Measurements from ENCODE around the gene PFN3. TPM values are rescaled to one million over a fixed set of nuclear protein-coding genes. Genes with fewer than 3 reads are reported as not detected.

Gene PFN3
- total RNA-seq, 2 experiments from 2014 or later = not detected

- H3K27me3 Mint-ChIP-seq = no peaks in the 10 kb centered on the region
- no peak overlapping the region for H3K4me3 Mint-ChIP-seq
- TF ChIP-seq, protein P1, sequence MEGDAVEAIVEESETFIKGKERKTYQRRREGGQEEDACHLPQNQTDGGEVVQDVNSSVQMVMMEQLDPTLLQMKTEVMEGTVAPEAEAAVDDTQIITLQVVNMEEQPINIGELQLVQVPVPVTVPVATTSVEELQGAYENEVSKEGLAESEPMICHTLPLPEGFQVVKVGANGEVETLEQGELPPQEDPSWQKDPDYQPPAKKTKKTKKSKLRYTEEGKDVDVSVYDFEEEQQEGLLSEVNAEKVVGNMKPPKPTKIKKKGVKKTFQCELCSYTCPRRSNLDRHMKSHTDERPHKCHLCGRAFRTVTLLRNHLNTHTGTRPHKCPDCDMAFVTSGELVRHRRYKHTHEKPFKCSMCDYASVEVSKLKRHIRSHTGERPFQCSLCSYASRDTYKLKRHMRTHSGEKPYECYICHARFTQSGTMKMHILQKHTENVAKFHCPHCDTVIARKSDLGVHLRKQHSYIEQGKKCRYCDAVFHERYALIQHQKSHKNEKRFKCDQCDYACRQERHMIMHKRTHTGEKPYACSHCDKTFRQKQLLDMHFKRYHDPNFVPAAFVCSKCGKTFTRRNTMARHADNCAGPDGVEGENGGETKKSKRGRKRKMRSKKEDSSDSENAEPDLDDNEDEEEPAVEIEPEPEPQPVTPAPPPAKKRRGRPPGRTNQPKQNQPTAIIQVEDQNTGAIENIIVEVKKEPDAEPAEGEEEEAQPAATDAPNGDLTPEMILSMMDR (IDR thresholded peaks at IDR 0.05) = no peak
- H3K9me3 Mint-ChIP-seq = no peaks in the 10 kb centered on the region
- H3K27ac ChIP-seq (ENCODE audit: low read depth in 1 of 2, low read length in 2 of 2) = no peak overlapping the region
- H3K27me3 ChIP-seq (ENCODE audit: control insufficient read depth in 1 of 2, insufficient read depth in 2 of 2, low read length in 2 of 2) = no peaks in the 10 kb centered on the region
- no peaks in the 10 kb centered on the region for H3K36me3 ChIP-seq (ENCODE audit: insufficient read depth, low read length)
- POLR2A ChIA-PET = interaction anchor here (0.6 to 2.1 kb wide), 8 partner anchors 10 to 243 kb away, joined by 3 to 15 read pairs (median 4); partner anchors contain the start of genes GRK6 and RGS14
- no peak overlapping the region for H3K4me3 ChIP-seq (ENCODE audit: low read length)
- intact Hi-C loops (cut with DNase I, micrococcal nuclease) = loop anchor here (1.0 kb wide), 1 partner anchor 64 kb away; no protein-coding TSS in a partner anchor
- peak overlapping the region; percentile 14 for H3K27ac Mint-ChIP-seq
- peak; percentile 87 for ATAC-seq (ENCODE audit: poor library complexity)
- H3K4me1 ChIP-seq (ENCODE audit: insufficient read depth, low read length) = peaks cover 78% of the 10 kb centered on the region
- no peaks in the 10 kb centered on the region for H3K36me3 Mint-ChIP-seq (ENCODE audit: low read depth)
- no peaks in the 10 kb centered on the region for H3K9me3 ChIP-seq (ENCODE audit: control insufficient read depth in 1 of 2, insufficient read depth in 1 of 2, low read length in 2 of 2)
- CTCF ChIA-PET = interaction anchor here (0.9 to 2.5 kb wide), 9 partner anchors 8 to 269 kb away, joined by 3 to 8 read pairs (median 4); no protein-coding TSS in a partner anchor
- peaks cover 27% of the 10 kb centered on the region for H3K4me1 Mint-ChIP-seq (ENCODE audit: low read depth)
- DNase-seq = peak in 5 of 14 experiments; percentile 41 to 69 (median 67)
Measured at GRCh38 chr5:177382423-177383029, 17.9 kb downstream of the PFN3 start.

DNA sequence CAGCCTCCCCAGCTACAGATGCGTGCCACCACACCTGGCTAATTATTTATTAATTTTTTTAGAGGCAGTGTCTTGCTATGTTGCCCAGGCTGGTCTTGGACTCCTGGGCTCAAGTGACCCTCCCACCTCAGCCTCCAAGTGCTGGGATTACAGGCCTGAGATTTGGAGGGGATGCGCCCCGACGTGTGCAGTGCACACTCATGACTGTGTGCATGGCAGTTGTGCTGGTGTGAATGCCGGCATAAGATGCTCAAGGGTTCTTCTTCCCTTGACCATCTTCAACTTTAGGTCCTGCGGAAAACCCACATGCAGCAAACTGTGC, 19.7 kb downstream of the PFN3 start:
- Mint-ChIP-seq H3K4me3 (no peak overlapping the region), H3K27me3 (no peaks in the 10 kb centered on the region), H3K4me1 (ENCODE audit: low read depth) (peaks cover 31% of the 10 kb centered on the region), H3K9me3 (no peaks in the 10 kb centered on the region), H3K27ac (no peak overlapping the region), H3K36me3 (ENCODE audit: low read depth) (no peaks in the 10 kb centered on the region)
- ATAC-seq (ENCODE audit: poor library complexity) (no peak), DNase-seq (no peak)
- no peaks in the 10 kb centered on the region for H3K27me3 ChIP-seq (ENCODE audit: control insufficient read depth in 1 of 2, insufficient read depth in 2 of 2, low read length in 2 of 2)
- no peaks in the 10 kb centered on the region for H3K36me3 ChIP-seq (ENCODE audit: insufficient read depth, low read length)
- intact Hi-C loops (cut with DNase I, micrococcal nuclease) = no loop called here
- H3K27ac ChIP-seq (ENCODE audit: low read depth in 1 of 2, low read length in 2 of 2) = no peak overlapping the region
- H3K9me3 ChIP-seq (ENCODE audit: control insufficient read depth in 1 of 2, insufficient read depth in 1 of 2, low read length in 2 of 2) = no peaks in the 10 kb centered on the region
- ChIA-PET CTCF (interaction anchor here (2.5 kb wide), 1 partner anchor 10 kb away, joined by 8 read pairs; no protein-coding TSS in a partner anchor), POLR2A (no interaction called here)
- peaks cover 77% of the 10 kb centered on the region for H3K4me1 ChIP-seq (ENCODE audit: insufficient read depth, low read length)
- TF ChIP-seq, protein P1 (IDR thresholded peaks at IDR 0.05) = no peak
- no peak overlapping the region for H3K4me3 ChIP-seq (ENCODE audit: low read length)

GRCh38 chr5:177378884-177379883, 21.3 kb downstream of the PFN3 start:
- H3K4me1 Mint-ChIP-seq (ENCODE audit: low read depth) = peaks cover 45% of the 10 kb centered on the region
- H3K4me3 Mint-ChIP-seq = no peak overlapping the region
- H3K27me3 Mint-ChIP-seq = no peaks in the 10 kb centered on the region
- intact Hi-C loops (cut with DNase I, micrococcal nuclease) = no loop called here
- DNase-seq = peak in 3 of 14 experiments; percentile 43 to 57 (median 51)
- H3K9me3 Mint-ChIP-seq = no peaks in the 10 kb centered on the region
- Histone ChIP-seq H3K36me3 (ENCODE audit: insufficient read depth, low read length) (peaks cover 4% of the 10 kb centered on the region), H3K4me1 (ENCODE audit: insufficient read depth, low read length) (peaks cover 81% of the 10 kb centered on the region), H3K27me3 (ENCODE audit: control insufficient read depth in 1 of 2, insufficient read depth in 2 of 2, low read length in 2 of 2) (no peaks in the 10 kb centered on the region), H3K4me3 (ENCODE audit: low read length) (no peak overlapping the region), H3K9me3 (ENCODE audit: control insufficient read depth in 1 of 2, insufficient read depth in 1 of 2, low read length in 2 of 2) (no peaks in the 10 kb centered on the region), H3K27ac (ENCODE audit: low read depth in 1 of 2, low read length in 2 of 2) (no peak overlapping the region)
- peak; percentile 64 for ATAC-seq (ENCODE audit: poor library complexity)
- ChIA-PET POLR2A (interaction anchor here (0.6 to 1.3 kb wide), 4 partner anchors 11 to 47 kb away, joined by 3 to 5 read pairs (median 3); no protein-coding TSS in a partner anchor), CTCF (interaction anchor here (1.2 to 2.4 kb wide), 5 partner anchors 9 to 76 kb away, joined by 3 to 10 read pairs (median 3); no protein-coding TSS in a partner anchor)
- TF ChIP-seq, protein P1 (IDR thresholded peaks at IDR 0.05) = no peak
- peak overlapping the region; percentile 2 for H3K27ac Mint-ChIP-seq
- peaks cover 4% of the 10 kb centered on the region for H3K36me3 Mint-ChIP-seq (ENCODE audit: low read depth)

All from CD4-positive, alpha-beta T cell (primary cell).